ENCODE data around the gene ATL1.

ATL1 gene

GRCh38 chr14:50559990-50560930 lies at the start of gene ATL1:
Gene ATL1 (plus strand): TSS chr14:50560145. CDS start chr14:50560266, 121 bp downstream.
- in situ Hi-C loops (cut with HindIII; ENCODE audit: low sequenced_read_pairs) = no loop called here

DNA sequence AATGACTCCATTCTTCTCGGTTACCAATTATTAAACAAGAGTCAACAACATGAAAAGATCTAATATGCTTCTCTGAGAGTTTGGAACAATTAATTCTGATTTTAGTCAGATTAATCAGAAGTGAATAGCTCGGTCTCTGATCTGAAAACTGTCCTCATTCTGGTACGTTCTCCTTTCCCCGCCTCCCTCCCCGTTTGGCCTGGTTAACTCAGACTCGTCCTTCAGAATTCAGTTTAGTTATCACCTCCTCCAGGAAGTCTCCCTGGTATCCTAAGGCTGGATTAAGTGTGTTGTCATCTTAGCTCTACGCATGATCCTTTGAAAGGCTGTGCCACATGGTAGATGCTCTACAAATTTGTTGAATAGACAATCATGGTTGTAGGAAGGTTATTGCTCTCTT lies 49.8 kb upstream of the ATL1 start:
- in situ Hi-C loops (cut with HindIII; ENCODE audit: low sequenced_read_pairs) = no loop called here

DNA sequence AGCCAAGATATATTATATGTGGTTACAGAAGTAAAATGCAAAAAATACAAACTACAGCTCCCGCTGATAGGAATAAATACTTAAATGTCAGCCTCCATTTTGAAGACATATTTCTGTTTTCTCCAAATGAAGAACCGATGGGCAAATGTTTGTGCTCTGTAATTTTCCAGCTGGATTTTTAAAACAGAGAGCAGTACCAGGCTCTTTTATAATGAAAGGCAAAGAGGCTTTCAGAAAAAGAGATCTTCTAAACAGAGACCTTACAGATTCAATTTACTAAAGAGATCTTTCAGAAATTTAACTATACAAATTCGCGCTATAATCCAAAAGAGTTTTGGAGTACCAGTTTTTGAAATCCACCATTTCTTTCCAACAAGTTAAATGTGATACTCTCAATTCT lies 47.5 kb upstream of the ATL1 start:
- in situ Hi-C loops (cut with HindIII; ENCODE audit: low sequenced_read_pairs) = no loop called here

- in situ Hi-C loops (cut with HindIII; ENCODE audit: low sequenced_read_pairs) = no loop called here
These were observed 43.9 kb upstream of the ATL1 start for GRCh38 chr14:50516091-50516490.

- in situ Hi-C loops (cut with HindIII; ENCODE audit: low sequenced_read_pairs) = no loop called here
These were observed 38.8 kb upstream of the ATL1 start for GRCh38 chr14:50520947-50521815.

DNA sequence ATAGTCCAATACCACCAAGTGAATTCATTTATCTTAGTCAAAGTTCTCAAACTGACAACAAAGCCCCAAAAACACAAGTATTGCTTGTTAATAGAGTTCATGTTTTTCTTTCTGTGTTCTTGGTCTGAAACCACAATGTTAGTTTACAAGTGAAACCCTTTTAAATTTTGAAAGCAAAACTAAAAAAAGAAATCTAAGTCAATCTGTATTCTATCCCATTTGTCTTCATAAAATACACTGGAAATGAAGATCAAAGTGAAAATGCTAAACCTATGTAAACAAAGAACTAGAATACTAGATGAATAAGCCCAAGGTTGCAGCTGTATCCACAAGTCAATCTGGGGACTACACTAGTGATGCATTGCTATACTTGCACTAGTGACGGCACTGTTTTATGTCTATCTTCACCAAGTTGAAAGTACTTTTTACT lies 38.0 kb upstream of the ATL1 start:
- in situ Hi-C loops (cut with HindIII; ENCODE audit: low sequenced_read_pairs) = no loop called here

- in situ Hi-C loops (cut with HindIII; ENCODE audit: low sequenced_read_pairs) = no loop called here
These were observed 36.5 kb upstream of the ATL1 start for GRCh38 chr14:50523271-50524041.

DNA sequence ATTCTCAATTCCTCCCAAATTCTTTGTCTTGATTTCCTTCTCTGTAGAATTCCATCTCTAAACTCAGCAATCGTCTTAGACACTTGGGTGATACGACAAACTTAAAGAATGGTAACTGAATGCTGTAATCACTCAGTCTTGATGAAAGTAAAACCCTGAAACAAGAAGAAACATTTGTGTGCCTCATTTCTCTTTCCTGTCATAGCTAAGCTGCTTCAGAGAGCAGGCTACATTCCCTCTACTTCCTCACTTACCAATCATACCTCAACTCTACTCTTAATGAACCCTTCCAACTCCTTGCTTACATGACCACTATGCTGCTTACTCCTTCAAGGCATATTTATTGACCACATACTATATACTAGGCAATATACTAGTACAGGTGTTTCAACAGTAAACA lies 35.9 kb upstream of the ATL1 start:
- in situ Hi-C loops (cut with HindIII; ENCODE audit: low sequenced_read_pairs) = no loop called here

- in situ Hi-C loops (cut with HindIII; ENCODE audit: low sequenced_read_pairs) = loop anchor here (25.0 kb wide), 1 partner anchor 188 kb away; no protein-coding TSS in a partner anchor
These were observed 35.0 kb upstream of the ATL1 start for GRCh38 chr14:50524731-50525515.

- in situ Hi-C loops (cut with HindIII; ENCODE audit: low sequenced_read_pairs) = loop anchor here (25.0 kb wide), 1 partner anchor 191 kb away; no protein-coding TSS in a partner anchor
These were observed 31.9 kb upstream of the ATL1 start for GRCh38 chr14:50528000-50528399.

DNA sequence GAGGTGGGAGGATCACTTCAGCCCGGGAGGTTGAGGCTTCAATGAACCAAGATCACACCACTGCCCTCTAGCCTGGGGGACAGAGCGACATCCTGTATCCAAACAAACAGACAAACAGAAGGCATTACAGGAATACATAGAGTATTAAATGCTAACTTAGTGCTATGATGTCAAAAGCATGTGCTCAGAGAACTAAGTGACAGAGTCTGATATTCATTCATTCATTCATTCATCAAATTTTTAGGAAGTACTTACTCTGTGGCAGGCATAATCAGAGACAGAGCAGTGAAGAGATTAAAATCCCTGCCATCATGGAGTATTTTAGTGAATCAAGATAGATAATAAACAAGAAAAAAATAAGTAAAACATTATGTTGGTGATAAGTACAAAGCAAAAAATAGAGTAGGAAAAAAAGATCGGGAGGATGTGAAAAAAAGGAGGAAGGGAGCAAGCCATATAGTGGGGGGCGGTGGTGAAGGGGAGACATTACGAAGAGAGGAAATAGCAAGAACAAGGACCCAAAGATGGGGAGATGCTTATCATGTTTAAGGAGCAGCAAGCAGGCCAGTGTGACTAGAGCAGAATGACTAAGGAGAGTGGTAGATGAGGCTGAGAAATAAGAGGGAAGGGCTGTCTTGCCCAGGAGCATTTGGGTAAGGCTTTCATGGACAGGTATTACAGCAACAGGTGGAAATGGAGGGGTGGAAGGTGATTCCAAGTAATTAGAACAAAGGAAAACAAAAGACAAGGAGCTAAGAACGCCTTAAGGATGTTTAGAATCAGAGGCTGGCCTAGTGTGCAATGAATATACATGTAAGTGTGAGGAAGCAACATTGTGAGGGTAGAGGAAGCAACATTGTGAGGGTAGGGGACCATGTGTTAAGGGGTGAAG lies 30.4 kb upstream of the ATL1 start:
- in situ Hi-C loops (cut with HindIII; ENCODE audit: low sequenced_read_pairs) = loop anchor here (25.0 kb wide), 1 partner anchor 192 kb away; no protein-coding TSS in a partner anchor

GRCh38 chr14:50530358-50530757 lies 29.6 kb upstream of the ATL1 start:
- in situ Hi-C loops (cut with HindIII; ENCODE audit: low sequenced_read_pairs) = loop anchor here (25.0 kb wide), 1 partner anchor 193 kb away; no protein-coding TSS in a partner anchor

- in situ Hi-C loops (cut with HindIII; ENCODE audit: low sequenced_read_pairs) = loop anchor here (25.0 kb wide), 1 partner anchor 194 kb away; no protein-coding TSS in a partner anchor
These were observed 29.1 kb upstream of the ATL1 start for GRCh38 chr14:50530794-50531365.

DNA sequence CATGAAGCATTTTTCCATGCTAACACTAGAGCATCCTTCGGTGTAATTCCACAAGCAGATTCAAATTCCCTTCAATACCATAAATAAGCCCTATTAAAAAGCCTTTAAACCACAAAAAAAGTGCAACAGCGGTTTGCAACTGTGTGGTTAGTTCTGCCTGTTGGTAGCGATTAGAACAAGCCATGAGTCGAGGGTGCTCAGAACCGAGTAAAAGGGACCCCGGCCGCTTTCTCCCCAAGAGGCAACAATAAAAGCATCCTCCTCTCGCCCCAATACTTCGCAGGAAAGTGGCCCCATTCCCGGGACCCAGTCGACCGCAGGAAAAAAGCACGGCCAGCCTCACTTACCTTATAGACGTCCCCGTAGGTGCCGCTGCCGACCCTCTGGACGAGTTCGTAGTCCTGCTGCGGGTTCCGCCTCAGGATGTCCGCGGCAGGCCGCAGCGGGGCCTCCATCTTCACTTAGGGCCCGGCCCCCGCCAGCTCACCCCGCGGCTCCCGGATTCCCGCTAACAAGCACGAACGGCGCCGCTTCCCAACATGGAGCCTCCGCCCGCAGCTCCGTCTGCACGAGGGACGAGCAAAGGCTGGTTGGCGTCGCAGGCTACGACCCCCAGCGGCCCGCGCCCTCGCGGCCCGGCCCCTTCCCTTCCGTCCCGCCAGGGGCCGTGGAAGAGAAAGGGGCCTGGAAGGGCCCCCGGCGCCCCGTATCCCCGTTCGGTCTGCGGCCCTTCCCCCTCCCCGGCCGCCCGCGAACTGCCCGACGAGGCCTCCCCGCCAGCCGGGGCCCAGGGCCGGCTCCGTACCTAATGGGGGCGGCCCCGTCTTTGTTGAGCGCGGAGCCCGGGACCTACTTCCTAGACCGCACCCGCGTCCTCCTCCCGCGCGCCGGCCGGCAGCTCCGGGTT lies 28.1 kb upstream of the ATL1 start:
- in situ Hi-C loops (cut with HindIII; ENCODE audit: low sequenced_read_pairs) = loop anchor here (25.0 kb wide), 1 partner anchor 195 kb away; no protein-coding TSS in a partner anchor

GRCh38 chr14:50532502-50533240 lies 27.3 kb upstream of the ATL1 start, which contains the start of gene MAP4K5:
Gene MAP4K5 (minus strand): TSS chr14:50532569. CDS start chr14:50532049, 520 bp downstream.
- in situ Hi-C loops (cut with HindIII; ENCODE audit: low sequenced_read_pairs) = loop anchor here (25.0 kb wide), 1 partner anchor 195 kb away; no protein-coding TSS in a partner anchor

- in situ Hi-C loops (cut with HindIII; ENCODE audit: low sequenced_read_pairs) = loop anchor here (25.0 kb wide), 1 partner anchor 196 kb away; no protein-coding TSS in a partner anchor
These were observed 26.7 kb upstream of the ATL1 start for GRCh38 chr14:50533241-50533705.
